AG04449 (cell line): ENCODE results near the gene MGLL.

Experiments used
- CTCF ChIA-PET: fragments of 350-600 bp; formaldehyde crosslinking; extraction: SDS; loops from one replicate; lab custom pipeline; 2021; ENCODE audit warnings: antibody characterized with exemption; lab: Yijun Ruan, JAX
- POLR2A ChIA-PET: fragments of 400-600, 350-600 bp; formaldehyde crosslinking; extraction: SDS; loops from one replicate; lab custom pipeline; 2020; ENCODE audit warnings: antibody characterized with exemption, inconsistent platforms; lab: Yijun Ruan, JAX
- DNase-seq: peaks from one replicate; pipeline ENCODE4 v3.0.0-alpha.2; 2010; ENCODE audit warnings: low read depth, low spot score
- H3K4me3 ChIP-seq: 2 replicates; pipeline ENCODE4 v1.5.1; 2011; ENCODE audit warnings: low read depth, mild to moderate bottlenecking, control low read depth, low read length
- TF ChIP-seq, protein P1 (sequence below): IDR thresholded peaks from one replicate; pipeline ENCODE4 v1.5.1; 2011; ENCODE audit warnings: mild to moderate bottlenecking, moderate library complexity, low read length, control low read depth, inconsistent platforms; ENCODE audit not compliant: insufficient read depth; ENCODE audit errors: missing control alignments

Gene MGLL

DNA sequence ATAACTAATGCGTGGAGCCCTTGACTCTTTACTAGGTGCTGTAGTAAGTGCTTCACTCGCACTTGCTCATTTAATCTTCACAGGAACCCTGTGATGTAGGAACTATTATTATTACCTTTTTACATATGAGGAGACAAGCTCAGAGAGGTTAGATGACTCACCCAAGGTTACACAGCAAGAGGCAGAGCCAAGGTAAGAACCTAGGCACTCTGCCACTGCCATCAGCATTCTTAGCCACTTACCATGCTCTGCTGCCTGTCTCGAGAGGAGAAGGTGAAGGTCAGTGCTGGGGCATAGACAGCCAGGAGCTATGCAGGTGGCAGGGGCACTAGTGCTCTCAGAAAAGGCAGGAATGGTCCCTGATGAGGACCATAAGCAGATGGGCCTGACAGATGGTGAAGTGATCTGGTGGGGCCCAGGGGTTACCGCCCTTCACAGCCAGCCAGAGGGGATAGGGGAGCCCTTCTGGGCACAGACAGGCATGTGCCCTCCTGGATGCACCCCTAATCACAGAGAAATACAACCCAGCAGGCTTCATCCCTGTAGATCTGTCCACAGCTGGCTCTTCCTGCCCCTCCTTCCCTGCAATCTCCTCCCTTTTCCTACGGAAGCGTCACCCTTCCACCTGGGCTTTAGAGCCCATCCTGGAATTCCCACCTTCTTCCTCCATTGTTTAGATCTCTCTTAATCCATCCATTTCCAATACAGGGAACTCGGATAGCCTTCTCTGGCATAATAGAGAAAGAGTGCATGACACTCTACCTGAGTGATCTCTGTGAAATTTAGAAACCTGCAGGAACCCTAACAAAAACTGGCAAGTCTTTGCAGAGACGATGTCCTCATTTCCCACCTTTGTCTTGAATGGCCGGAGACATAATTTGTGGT lies 122.7 kb downstream of the MGLL start:
- POLR2A ChIA-PET, result interaction anchor here (1.0 kb wide), 1 partner anchor 10 kb away, joined by 3 read pairs; no protein-coding TSS in a partner anchor
- CTCF ChIA-PET, result interaction anchor here (0.7 to 3.0 kb wide), 6 partner anchors 8 to 271 kb away, joined by 3 to 12 read pairs (median 3); no protein-coding TSS in a partner anchor
- no peak for DNase-seq
- TF ChIP-seq, protein P1, sequence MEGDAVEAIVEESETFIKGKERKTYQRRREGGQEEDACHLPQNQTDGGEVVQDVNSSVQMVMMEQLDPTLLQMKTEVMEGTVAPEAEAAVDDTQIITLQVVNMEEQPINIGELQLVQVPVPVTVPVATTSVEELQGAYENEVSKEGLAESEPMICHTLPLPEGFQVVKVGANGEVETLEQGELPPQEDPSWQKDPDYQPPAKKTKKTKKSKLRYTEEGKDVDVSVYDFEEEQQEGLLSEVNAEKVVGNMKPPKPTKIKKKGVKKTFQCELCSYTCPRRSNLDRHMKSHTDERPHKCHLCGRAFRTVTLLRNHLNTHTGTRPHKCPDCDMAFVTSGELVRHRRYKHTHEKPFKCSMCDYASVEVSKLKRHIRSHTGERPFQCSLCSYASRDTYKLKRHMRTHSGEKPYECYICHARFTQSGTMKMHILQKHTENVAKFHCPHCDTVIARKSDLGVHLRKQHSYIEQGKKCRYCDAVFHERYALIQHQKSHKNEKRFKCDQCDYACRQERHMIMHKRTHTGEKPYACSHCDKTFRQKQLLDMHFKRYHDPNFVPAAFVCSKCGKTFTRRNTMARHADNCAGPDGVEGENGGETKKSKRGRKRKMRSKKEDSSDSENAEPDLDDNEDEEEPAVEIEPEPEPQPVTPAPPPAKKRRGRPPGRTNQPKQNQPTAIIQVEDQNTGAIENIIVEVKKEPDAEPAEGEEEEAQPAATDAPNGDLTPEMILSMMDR, result no peak
- no peak overlapping the region for H3K4me3 ChIP-seq

DNA sequence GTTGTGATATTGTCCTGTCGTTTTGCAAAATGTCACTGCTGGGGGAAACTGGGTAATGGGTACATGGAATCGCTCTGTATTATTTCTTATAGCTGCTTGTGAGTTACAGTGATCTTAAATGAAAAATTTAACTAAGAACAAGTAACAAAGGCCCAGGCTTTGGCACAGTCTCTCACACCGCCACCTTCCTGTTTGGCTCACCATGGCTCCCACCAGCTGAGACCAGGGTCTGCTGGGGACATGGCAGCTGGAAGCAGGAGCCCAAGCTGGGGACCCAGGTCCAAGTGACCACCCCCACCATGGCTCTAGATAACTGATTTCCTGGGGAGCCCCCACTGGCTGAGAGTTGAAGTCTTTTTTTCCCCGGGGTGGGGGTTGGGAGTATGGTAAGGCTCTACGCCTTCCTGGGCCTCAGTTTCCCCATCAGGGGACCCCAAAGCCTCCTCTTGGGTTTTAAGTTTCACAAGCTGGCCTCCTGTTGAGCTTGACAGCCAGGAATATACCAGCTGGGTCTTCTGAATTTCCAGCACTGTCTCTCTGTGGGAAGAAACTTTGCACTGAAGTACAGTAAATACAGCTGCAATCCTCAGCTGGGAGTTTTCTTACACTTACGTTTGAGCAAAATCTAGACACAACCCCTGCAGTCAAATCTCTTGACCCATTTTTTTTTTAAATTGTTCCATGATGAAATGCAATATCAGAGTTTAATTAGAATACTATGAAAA lies 123.5 kb downstream of the MGLL start:
- ChIA-PET POLR2A (interaction anchor here (1.0 kb wide), 1 partner anchor 9 kb away, joined by 3 read pairs; no protein-coding TSS in a partner anchor), CTCF (interaction anchor here (0.7 to 4.2 kb wide), 5 partner anchors 13 to 272 kb away, joined by 3 to 28 read pairs (median 3); no protein-coding TSS in a partner anchor)
- H3K4me3 ChIP-seq, result no peak overlapping the region
- TF ChIP-seq, protein P1, result no peak
- no peak for DNase-seq

DNA sequence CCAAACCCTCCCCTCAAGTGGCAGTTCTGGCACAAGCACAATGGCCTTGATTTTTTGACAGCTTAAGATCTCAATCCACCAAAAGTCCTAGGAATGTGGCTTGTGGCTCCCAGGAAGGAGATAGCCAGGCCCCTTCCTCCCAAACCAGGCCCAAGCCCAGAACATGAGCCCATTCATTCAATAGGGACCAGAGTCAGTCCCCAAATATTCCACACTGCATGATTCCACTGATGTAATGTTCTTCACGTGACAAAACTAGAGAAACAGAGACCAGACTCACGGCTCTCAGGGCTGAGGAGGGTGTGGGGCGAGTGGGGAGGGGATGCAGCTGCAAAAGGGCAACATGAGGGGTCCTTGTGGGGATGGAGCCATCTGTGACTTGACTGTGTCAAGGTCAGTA lies 124.0 kb downstream of the MGLL start:
- H3K4me3 ChIP-seq, result no peak overlapping the region
- no peak for DNase-seq
- TF ChIP-seq, protein P1, result no peak
- ChIA-PET POLR2A (no interaction called here), CTCF (interaction anchor here (1.9 to 4.2 kb wide), 3 partner anchors 9 to 273 kb away, joined by 4 to 28 read pairs (median 10); no protein-coding TSS in a partner anchor)

DNA sequence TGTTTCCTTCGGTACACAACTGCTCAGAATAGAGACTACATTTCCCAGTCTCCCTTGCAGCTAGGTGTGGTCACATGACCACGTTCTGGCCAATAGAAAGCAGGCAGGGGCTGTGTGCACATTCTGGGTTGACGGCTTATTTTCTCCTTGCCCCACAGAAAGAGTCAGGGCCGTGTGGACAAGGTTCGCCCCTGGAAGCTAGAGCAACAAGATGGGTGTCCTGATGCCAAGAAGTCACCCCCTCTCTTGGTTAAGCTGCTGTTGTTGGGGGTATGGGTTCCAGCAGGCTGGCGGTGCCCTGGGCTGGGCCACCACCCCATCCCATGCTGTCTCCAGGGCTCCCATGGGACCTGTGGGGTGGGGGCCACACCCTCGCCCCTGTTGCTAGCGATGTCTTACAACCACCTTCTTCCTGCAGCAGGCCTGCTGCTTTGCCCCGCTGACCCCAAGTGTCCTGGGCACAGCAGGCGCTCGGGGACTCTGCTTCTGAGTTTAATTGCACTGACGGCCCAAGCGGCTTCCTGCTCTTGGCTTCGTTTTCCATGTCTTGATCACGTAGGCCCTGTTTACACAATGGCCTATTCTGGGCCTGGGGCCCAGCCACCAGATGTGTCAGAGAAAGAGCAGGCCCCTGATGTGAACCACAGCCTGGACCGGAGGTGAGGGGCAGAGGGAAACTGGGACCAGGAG lies 124.6 kb downstream of the MGLL start:
- DNase-seq, result no peak
- TF ChIP-seq, protein P1, result no peak
- peak overlapping the region; percentile 21; the same call in 1 of the 2 replicates for H3K4me3 ChIP-seq
- POLR2A ChIA-PET, result interaction anchor here (0.5 to 1.0 kb wide), 2 partner anchors 125 to 129 kb away, joined by 3 to 7 read pairs; partner anchors contain the start of gene MGLL
- CTCF ChIA-PET, result interaction anchor here (0.8 to 10.2 kb wide), 19 partner anchors 9 to 274 kb away, joined by 3 to 87 read pairs (median 12); partner anchors contain the start of gene MGLL

DNA sequence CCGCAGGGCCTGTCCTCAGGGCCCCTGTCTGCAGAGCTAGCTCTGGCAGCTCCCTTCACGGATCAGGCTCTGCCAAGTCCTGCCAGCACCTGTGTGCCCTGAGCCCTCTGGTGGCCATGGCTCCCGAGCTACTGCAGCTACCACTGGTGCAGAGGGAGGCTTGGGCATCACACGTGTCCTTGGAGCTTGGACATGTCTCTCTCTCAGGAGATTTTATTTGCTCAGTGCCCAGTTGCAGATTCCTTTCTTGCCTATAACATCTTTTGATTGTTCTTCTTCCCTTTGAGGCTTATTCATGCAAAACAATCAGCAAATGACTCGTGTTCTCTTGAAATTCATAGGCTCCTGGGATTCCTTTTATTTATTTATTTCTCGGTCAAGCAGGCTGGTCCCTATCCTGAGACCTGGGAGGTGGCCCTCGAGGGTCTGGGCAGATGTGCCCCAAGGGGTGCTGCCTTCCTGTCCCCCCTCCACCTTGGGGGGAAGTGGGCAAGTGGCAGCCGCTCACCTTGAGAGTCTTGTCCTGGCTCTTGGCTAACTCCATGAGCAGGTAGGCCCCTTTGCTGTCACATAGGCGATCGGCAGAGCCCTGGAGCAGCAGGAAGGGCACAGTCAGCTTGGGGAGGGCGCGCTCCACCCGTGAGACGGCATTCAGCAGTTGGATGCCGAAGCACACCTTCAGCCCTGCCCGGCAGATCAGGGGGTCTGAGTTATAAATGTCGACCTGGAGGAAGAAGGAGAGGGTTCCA lies 127.7 kb downstream of the MGLL start:
- CTCF ChIA-PET, result interaction anchor here (0.9 to 10.2 kb wide), 20 partner anchors 12 to 439 kb away, joined by 3 to 87 read pairs (median 8); partner anchors contain the start of gene MGLL

More for the DNA sequence above, 127.7 kb downstream of the MGLL start:
- no peak for DNase-seq
- TF ChIP-seq, protein P1, result peak; percentile 54
- no peak overlapping the region for H3K4me3 ChIP-seq
- POLR2A ChIA-PET, result no interaction called here
